B cell (primary cell): ENCODE measurements around the gene CFAP90.

ENCODE experiments used
- CTCF ChIP-seq: fragments of 200-600 bp; IDR thresholded peaks from one replicate; pipeline ENCODE4 v1.8.0; 2022; ENCODE audit warnings: antibody characterized with exemption, mild to moderate bottlenecking
- EZH2 ChIP-seq: IDR thresholded peaks from 2 replicates; pipeline ENCODE4 v1.6.1; 2012; ENCODE audit warnings: borderline replicate concordance, low read depth, mild to moderate bottlenecking, moderate library complexity, low read length; ENCODE audit not compliant: insufficient read depth, poor library complexity, severe bottlenecking

GRCh38 chr5:7846327-7846726 is 4.6 kb downstream of the CFAP90 start:
- TF ChIP-seq CTCF = no peak
- no peak for TF ChIP-seq EZH2
